ENCODE measurements around the gene FGF2.
"Not testable (repeated sequence)": the region's sequence is repeated elsewhere in the genome, so short reads cannot be mapped to it uniquely, and the experiment has no call there.

Gene FGF2

GRCh38 chr4:122815248-122815647 is 11.4 kb upstream of the FGF2 start:
- DNase-seq = no peak

DNA sequence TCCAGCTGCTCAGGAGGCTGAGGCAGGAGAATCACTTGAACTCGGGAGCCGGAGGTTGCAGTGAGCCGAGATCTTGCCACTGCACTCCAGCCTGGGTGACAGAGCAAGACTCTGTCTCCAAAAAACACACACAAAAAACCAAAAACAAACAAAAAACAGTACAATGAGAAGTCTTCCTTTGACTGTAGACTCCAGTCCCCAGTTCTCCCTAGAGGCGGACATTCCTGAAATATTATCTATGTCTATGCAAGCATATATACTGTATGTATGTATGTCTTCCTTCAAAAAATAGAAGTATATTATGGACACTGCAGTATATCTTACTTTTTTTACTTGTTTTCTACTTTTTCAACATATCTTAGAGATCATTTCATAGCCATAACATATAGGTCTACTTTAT is 10.2 kb upstream of the FGF2 start:
- no peak for DNase-seq

- DNase-seq = no peak
Measured at GRCh38 chr4:122819708-122820449, 6.8 kb upstream of the FGF2 start.

- DNase-seq = no peak
Measured at GRCh38 chr4:122821092-122821491, 5.5 kb upstream of the FGF2 start.

- DNase-seq = no peak
Measured at GRCh38 chr4:122822466-122822865, 4.2 kb upstream of the FGF2 start.

DNA sequence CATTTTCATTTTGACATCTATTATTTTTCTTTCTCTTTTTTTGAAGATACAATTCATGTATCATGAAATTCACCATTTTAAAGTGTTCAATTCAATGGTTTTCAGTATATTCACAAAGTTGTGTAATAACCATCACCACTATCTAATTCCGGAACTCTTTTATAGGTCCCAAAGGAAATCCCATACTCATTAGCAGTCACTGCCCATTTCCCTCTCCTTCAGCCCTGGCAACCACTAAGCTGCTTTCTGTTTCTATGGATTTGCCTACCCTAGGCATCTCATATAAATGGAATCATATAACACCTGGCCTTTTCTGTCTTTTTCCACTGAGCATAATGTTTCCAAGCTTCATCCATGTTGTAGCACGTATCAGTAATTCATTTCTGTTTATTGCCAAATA is 3.2 kb upstream of the FGF2 start:
- DNase-seq = no peak

DNA sequence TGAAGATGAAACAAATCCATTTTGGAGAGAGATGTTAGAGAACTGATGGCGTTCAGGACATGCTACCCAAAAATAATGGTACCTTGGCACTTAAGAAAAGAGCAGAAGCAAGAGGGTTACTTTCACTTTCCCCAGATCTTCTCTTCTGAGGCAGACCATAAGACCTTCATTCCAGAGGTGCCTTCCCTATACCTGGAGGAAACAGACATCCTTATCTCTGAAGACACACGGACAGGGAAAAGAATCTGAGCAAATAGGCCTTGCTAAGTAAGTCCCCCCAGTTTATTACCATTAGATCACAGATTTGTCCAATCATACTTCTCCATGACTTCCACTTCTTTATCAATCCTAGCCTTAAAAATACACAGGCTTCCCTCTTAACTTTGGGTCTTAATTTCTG is 2.0 kb upstream of the FGF2 start:
- DNase-seq = no peak

- DNase-seq = no peak
Measured at GRCh38 chr4:122826079-122826527, 528 bp upstream of the FGF2 start.

DNA sequence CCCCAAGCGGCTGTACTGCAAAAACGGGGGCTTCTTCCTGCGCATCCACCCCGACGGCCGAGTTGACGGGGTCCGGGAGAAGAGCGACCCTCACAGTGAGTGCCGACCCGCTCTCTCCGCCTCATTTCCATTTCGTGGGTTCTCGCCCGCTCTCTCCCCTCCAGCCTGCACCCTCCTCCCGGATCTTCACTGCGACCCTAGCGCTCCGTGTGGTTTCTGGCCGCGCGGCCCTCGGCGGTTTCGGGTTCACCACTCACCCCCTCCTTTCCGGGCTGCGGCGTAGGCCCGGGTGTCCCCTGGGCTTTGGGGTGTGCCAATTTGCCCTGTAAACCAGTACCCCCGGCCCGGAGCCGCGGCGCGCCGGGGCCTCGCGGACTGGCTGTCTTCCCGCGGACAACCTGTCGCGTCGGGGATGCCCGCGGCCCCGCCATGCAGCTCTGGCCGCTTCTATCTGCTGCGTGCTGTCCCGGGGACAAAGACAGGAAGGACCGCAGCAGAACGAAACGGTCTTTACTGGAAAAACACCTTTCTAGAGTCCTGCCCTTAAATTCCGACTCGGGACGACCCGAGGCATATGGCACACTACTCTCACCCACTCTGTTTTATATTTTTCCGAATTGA is 737 bp downstream of the FGF2 start:
- DNase-seq = peak; percentile 21

GRCh38 chr4:122827879-122828601 is 1.4 kb downstream of the FGF2 start:
- peak; percentile 49 for DNase-seq

DNA sequence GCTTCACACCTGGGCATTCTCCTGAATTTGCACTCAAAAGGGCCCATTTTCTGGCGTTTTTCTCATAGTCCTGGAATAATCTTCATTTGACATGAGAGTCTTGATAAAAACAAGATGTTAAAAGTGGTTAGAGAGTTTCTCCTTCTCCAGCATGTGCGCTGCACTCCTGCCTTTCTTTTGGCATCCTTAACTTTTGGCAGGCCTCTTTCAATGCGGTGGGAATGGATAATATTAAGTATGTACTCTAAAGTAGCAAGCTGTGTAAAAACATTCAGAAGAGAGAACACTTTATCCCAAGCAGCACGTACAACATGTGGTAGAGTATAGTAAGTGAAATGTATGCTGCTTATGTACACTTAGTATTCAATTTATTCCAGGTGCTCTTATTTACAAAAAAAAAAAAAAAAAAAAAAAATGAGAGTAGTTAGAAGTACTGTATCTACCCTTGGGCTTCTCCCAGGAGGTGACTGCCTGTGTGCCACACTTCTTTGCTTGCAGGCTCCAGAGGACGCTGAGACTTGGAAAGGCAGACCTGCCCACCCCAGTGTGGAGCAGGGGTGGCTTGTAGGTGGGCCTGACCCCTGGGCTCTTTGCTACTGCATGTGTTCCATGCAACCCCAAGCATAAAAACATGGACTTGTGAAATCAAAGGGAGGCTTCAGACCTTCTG is 3.9 kb downstream of the FGF2 start:
- no peak for DNase-seq

DNA sequence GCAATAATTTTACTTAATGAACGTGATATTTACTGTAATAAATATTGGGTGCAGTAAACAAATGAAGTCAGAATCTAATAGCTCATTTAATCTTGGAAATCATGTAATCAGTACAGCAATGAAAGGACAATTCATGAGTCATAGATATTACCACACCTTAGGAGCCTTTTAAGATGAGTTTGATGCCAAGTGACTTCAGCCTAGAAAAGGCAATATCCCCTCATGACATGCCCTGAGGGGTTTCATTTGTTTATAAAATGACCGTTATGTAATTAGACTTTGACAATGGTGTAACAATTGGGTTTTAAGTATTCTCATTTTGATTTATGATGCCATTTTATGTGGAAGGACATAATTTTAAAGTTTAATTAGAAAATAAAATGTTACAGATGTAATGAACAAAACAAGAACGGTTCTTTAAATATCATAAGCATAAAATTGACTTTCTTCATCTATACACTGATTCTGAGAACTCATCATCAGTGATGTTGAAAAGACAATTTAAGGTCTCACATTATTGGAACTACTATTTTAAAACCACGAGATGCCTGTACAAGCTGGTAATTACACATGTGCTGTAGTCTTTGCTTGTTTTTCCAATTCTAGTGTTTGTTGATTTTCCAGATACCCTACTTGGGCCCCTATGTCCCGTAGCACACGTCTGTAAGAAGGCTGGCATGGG is 5.0 kb downstream of the FGF2 start:
- no peak for DNase-seq

- DNase-seq = no peak
Measured at GRCh38 chr4:122832732-122833131, 6.1 kb downstream of the FGF2 start.

DNA sequence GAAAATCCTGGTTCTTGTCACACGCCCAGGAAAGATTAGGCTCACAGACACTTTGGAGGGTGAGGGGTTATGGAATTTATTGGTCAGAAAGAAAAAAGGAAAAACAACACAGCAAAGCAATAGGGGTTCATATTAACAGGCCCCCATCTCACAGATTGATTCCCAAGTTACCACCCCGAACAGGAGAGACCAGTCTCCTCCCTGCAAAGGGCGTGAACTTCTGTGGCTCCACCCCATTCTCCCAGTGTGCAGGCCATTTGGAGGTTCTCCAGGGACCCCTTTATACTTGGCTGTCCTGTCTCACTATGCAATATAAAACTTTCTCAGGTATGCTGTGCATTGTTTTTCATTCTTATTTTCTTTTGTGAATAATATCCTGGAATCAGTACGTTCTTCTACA is 7.4 kb downstream of the FGF2 start:
- DNase-seq = no peak

GRCh38 chr4:122836941-122837340 is 10.3 kb downstream of the FGF2 start:
- no peak for DNase-seq

GRCh38 chr4:122838034-122838433 is 11.4 kb downstream of the FGF2 start:
- no peak for DNase-seq

DNA sequence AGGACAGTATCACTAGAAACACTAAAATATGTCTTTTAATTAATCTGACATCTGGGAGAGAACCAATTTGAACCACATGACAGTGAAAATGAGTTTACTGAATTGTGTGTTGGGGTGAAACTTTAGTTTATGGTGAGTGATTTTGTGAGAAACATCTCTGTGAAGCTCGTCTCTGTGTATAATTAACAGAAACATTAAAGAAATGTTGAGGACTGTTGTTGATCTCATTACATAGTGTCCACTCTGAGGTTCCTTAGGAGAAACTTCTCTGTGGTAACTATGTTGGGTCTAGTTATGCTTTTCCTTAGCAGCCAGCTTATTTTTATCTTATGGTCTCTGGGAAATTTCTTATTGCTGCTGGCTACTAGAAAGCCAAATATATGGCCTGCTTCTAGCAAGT is 15.8 kb downstream of the FGF2 start:
- no peak for DNase-seq

DNA sequence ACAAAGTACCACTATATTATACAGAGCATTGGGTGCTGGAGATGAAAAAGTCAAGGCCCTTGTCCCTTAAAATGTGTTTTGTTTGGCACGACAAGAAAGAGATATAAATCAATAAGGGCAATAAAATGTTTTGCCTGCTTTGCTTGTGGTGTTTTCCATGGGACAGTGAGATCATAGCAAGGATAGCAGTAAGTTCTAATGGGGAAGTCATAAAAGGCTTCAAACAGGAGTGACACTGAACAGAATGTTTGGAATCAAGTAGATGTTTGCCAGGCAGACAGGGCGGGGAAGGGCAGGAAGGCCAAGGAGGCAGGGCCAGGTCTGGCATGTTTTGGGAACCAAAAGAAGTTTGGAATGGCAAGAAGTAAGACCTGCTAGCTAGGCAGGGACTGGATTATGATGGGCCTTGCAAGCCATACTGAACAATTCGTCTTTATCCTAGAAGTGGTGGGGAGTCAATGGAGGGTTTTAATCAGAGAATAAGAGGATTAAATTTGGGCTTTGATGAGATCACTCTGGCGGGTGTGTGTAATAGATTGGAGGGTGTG is 16.4 kb downstream of the FGF2 start:
- DNase-seq = no peak

- not testable (repeated sequence) for DNase-seq
Measured at GRCh38 chr4:122844391-122844790, 17.8 kb downstream of the FGF2 start.

DNA sequence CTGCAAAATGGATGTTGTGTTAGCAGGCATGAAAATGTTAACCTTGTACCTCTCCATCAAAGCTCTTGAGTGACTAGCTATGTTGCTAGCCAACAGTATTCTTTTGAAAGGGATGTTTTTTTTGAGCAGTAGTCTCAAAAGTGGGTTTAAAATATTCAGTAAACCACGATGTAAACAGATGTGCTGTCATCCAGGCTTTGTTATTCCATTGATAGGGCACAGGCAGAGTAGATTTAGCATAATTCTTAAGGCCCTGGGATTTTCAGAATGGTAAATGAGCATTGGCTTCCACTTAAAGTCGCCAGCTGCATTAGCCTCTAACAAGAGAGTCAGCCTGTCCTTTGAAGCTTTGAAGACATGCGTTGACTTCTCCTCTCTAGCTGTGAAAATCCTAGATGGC is 18.4 kb downstream of the FGF2 start:
- no peak for DNase-seq

DNA sequence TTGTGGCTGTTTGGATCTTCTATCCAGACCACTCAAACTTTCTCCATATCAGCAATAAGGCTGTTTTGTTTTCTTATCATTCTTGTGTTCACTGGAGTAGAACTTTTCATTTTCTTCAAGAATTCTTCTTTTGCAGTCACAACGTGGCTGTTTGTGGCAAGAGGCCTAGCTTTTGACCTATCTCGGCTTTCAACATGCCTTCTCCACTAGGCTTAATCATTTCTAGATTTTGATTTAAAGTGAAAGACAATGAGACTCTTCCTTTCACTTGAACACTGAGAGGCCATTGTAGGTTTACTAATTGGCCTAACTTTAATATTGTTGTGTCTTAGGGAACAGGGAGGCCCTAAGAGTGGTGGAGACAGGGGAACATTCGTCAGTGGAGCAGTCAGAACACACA is 19.1 kb downstream of the FGF2 start:
- no peak for DNase-seq

GRCh38 chr4:122847931-122848330 is 21.3 kb downstream of the FGF2 start:
- DNase-seq = no peak

- DNase-seq = not testable (repeated sequence)
Measured at GRCh38 chr4:122849789-122850188, 23.2 kb downstream of the FGF2 start.

Data from CD4-positive, alpha-beta T cell treated with Interleukin-17A for 1 hour (primary cell).